Pancreas (tissue), 10 donors: ENCODE measurements around the gene ZNF527. TPM values are rescaled to one million over a fixed set of nuclear protein-coding genes. Genes with fewer than 3 reads are reported as not detected.
A peak's percentile ranks its signal among the peaks of the same experiment; 100 is the strongest.

ENCODE experiments used
- ATAC-seq, 4 donors: fragments of 200-7000 bp; cut with Tn5 transposase; one replicate each; pipeline versions ENCODE4 v1.8.0 to v1.9.1; 2020; ENCODE audit warnings: mild to moderate bottlenecking in 4 of 4, moderate library complexity in 4 of 4
- DNase-seq, 6 donors: peaks; one replicate each; pipeline ENCODE4 v3.0.0-alpha.2; 2020
- FAIRE-seq: peaks from 2 replicates; lab custom pipeline; 2012; peaks lifted over from hg19 to GRCh38; lab: Jason Lieb, UNC
- H3K27ac ChIP-seq, 4 donors: fragments of 200-600 bp; sonication (generic); 1 replicate in 3 of 4; 2 replicates in 1 of 4; pipeline versions ENCODE4 v1.5.0 to v1.8.0; 2020
- H3K27me3 ChIP-seq, 4 donors: fragments of 200-600 bp; one replicate each; pipeline ENCODE4 v1.8.0; 2021
- H3K36me3 ChIP-seq, 3 donors: fragments of 200-600 bp; sonication (generic) in 1 of 3; one replicate each; pipeline versions ENCODE4 v1.5.0 to v1.8.0; 2020 to 2021
- H3K4me1 ChIP-seq, 3 donors: fragments of 200-600 bp; one replicate each; pipeline ENCODE4 v1.8.0; 2021
- H3K4me3 ChIP-seq, 4 donors: fragments of 200-600 bp; sonication (generic) in 2 of 4; one replicate each; pipeline versions ENCODE4 v1.5.0 to v1.8.0; 2020 to 2021
- H3K9me3 ChIP-seq, 4 donors: fragments of 200-600 bp; one replicate each; pipeline ENCODE4 v1.8.0; 2021
- CTCF ChIP-seq, 4 donors: fragments of 200-600 bp; sonication (generic) in 3 of 4; IDR thresholded peaks; one replicate each; pipeline versions ENCODE4 v1.5.0 to v1.8.0; 2021; ENCODE audit warnings: antibody characterized with exemption in 4 of 4
- WGBS, 2 donors: extraction: QIAGEN DNeasy Blood & Tissue Kit; methylation state at CpG; one replicate each; pipeline ENCODE4 v1.1.7; 2013; 5-methylcytosine and 5-hydroxymethylcytosine counted together
- intact Hi-C, 3 donors: fragments of 100-400 bp; cut with DNase I; formaldehyde crosslinking; loops; one replicate each; pipeline versions ENCODE4 v1.11.1 to v1.14.2; 2022
- polyA plus RNA-seq, 2 donors: library from polyadenylated mRNA; stranded (reverse); fragments of 200-250 nt; gene quantifications; one replicate each; pipeline ENCODE4 v1.2.3, GENCODE V29; 2013
- total RNA-seq, 6 donors: library from RNA; stranded (reverse); fragmentation: NEBNext Ultra II Directional in 4 of 6; extraction: Animal tissue kit (Norgen Biotek cat#: 25700) in 4 of 6; gene quantifications; one replicate each; pipeline versions ENCODE4 v1.2.1 to v1.2.4, GENCODE V29; 2021 to 2023
- donor health status: healthy with polysubstance abuse.
- donor health status: DM: no; HTN: no; CAD: no; lungs with moderate emphysema.
- donor health status: DM: no; HTN: no; CAD: no.
- donor health status: control.
- donor health status: control.
- donor health status: Bipolar disorder and iron deficiency.
- donor health status: DM: yes; HTN: yes; CAD: no.
- donor health status: DM: no; HTN: no; CAD: no.
- donor health status: DM: no; HTN: no; CAD: no.
- donor health status: DM: yes; HTN: yes; CAD: no.

The ZNF527 gene
- total and polyA plus RNA-seq, 8 donors: 1.0 to 5.1 (median 2.6) TPM

DNA sequence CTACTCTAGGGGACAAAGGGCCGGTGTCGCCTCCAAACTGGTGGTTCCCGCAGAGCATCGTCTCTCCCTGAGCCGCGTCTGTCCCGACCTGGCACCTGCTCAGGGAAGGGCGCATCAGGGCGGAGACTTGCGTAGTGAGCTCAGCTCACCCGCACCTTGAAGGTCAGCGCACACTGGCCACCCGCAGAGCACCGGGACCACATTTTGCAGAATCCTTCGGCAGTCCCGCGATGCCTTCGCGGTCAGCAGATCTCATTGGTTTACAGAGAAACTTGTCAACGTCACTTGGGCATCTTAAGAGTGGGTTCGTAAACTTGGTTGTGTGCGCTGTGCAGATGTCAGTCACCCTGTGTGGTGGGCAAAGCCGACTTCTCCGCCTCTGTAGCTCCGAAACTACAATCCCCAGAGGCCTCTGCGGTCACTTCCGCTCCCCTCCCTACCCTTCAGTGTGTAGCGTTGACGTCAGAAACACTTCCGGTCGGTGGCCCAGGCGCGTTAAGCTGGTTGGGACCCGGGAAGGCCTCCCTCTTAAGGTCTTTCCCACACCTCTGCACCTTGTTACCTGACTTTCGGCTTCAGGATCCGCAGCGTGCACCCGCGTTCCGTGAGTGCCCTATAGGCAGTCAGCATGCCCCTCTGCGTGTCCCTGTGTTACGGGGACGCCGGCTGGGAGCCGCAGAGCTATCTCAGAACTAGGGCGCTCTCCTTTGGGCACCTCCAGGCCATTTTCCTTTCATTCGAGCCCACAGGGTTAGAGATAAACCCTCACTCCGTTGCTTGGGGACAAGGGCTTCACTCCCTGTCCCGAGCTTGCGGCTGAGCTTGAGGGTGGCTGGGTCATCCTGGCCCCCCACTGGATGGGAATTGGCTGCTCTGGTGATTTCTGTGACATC is 36.5 kb upstream of the ZNF527 start:
- Histone ChIP-seq H3K27me3 (no peaks in the 10 kb centered on the region), H3K4me3 (peak overlapping the region; percentile 64 to 79 (median 75)), H3K4me1 (peaks cover 0 to 6% (median 4%) of the 10 kb centered on the region in 3 donors), H3K36me3 (peaks cover 0 to 4% (median 0%) of the 10 kb centered on the region in 3 donors), H3K9me3 (no peaks in the 10 kb centered on the region), H3K27ac (peak overlapping the region; percentile 48 to 76 (median 60))
- 3% methylated on average over 50 of the region's 50 CpGs for WGBS, 2 donors
- ATAC-seq (peak; percentile 99 to 100 (median 100)), DNase-seq (peak; percentile 87 to 93 (median 88)), FAIRE-seq (no peak)
- intact Hi-C loops: no loop called here
- TF ChIP-seq CTCF (IDR thresholded peaks at IDR 0.05): no peak

DNA sequence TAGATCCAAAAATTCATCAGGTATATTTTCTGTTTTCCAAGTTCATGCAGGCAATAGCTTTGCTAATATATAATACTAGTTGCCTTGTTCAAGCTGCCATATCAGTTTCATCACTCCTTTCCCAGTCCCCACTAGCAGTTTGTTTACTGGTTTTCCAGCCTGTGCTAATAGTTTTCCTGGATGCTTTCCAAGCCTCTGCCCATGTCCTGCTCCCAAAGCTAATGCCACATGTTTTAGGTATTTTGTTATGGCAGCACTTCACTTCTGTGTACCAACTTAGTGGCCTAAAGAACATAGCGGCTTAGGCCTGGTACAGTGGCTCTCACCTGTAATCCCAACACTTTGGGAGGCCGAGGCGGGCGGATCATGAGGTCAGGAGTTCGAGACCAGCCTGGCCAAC is 28.1 kb upstream of the ZNF527 start:
- H3K9me3 ChIP-seq: no peaks in the 10 kb centered on the region
- peaks cover 0 to 6% (median 0%) of the 10 kb centered on the region in 3 donors for H3K4me1 ChIP-seq
- intact Hi-C loops: no loop called here
- H3K4me3 ChIP-seq: no peak overlapping the region
- peaks cover 0 to 9% (median 4%) of the 10 kb centered on the region in 3 donors for H3K36me3 ChIP-seq
- H3K27ac ChIP-seq: no peak overlapping the region
- no peak for ATAC-seq
- no peaks in the 10 kb centered on the region for H3K27me3 ChIP-seq
- TF ChIP-seq CTCF (IDR thresholded peaks at IDR 0.05): no peak
- DNase-seq: no peak
- 94 to 95% methylated on average over 4 to 5 of the region's 5 CpGs for WGBS, 2 donors
- FAIRE-seq: no peak

DNA sequence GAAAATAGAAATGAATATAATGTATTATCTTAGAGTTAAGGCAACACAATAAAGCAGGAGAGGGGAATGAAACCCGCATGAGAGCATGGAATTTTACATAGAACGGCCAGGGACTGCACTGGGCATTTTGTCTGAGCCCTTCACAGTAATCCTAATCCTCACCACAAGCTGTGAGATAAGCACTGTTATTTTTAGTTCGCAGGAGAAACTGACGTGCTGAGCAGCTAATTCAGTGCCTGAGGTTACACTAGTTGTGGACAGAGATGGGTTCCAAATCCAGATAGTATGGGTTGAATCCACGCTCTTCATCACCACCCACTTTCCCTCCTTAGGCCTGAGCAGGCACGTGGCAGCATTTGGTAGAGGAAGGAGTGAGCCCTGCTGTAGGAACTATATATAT is 24.8 kb upstream of the ZNF527 start:
- no peak for FAIRE-seq
- Histone ChIP-seq H3K27me3 (no peaks in the 10 kb centered on the region), H3K36me3 (peaks cover 0 to 13% (median 12%) of the 10 kb centered on the region in 3 donors), H3K4me3 (no peak overlapping the region), H3K9me3 (no peaks in the 10 kb centered on the region), H3K4me1 (no peaks in the 10 kb centered on the region), H3K27ac (no peak overlapping the region)
- no peak for ATAC-seq
- no peak for TF ChIP-seq CTCF (IDR thresholded peaks at IDR 0.05)
- no peak for DNase-seq
- intact Hi-C loops: no loop called here
- 86 to 93% methylated on average over 6 of the region's 6 CpGs for WGBS, 2 donors

DNA sequence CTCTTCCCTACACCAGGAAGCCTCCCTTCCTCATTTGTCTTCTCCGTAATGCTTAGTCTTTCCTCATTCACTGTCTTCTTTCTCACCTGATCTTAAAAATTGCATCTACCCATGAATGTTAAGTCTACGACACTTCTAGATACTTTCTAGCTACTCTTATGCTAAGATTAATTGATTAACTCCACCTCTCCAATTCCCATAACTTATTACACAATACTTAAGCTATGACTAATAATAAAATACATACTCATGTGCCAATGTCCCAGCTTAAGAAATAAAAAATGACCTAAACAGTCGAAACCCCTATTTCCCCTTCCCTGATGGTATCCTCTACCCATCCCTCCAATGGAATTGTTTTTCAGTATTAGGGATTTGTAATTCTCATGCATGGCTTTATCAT is 22.8 kb upstream of the ZNF527 start:
- Histone ChIP-seq H3K36me3 (peaks cover 0 to 16% (median 13%) of the 10 kb centered on the region in 3 donors), H3K27me3 (no peaks in the 10 kb centered on the region), H3K9me3 (no peaks in the 10 kb centered on the region), H3K27ac (no peak overlapping the region), H3K4me1 (no peaks in the 10 kb centered on the region), H3K4me3 (no peak overlapping the region)
- intact Hi-C loops: no loop called here
- FAIRE-seq: no peak
- DNase-seq: no peak
- 94 to 95% methylated on average over 3 of the region's 3 CpGs for WGBS, 2 donors
- no peak for ATAC-seq
- no peak for TF ChIP-seq CTCF (IDR thresholded peaks at IDR 0.05)

DNA sequence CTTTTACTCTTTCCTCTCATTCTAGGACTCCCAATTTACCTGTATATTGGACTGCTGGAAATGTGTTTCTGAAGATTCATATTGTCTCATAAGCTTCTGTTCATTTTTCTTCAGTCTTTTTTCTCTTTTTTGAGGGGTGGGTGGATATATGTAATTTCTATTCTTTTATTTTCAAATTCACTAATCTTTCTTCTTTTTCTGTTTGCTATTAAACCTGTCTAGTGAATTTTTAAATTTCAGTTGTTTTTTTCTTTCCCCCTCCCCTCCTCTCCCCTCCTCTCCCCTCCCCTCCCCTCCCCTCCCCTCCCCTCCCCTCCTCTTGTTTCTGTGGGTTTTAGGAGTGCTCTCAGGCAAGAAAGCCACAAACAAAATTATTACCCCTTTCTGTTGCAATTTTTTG is 16.9 kb upstream of the ZNF527 start:
- peaks cover 0 to 15% (median 15%) of the 10 kb centered on the region in 3 donors for H3K36me3 ChIP-seq
- H3K4me1 ChIP-seq: no peaks in the 10 kb centered on the region
- no peaks in the 10 kb centered on the region for H3K9me3 ChIP-seq
- DNase-seq (no peak), FAIRE-seq (no peak), ATAC-seq (no peak)
- no peak overlapping the region for H3K27ac ChIP-seq
- TF ChIP-seq CTCF (IDR thresholded peaks at IDR 0.05): no peak
- H3K27me3 ChIP-seq: no peaks in the 10 kb centered on the region
- H3K4me3 ChIP-seq: no peak overlapping the region
- intact Hi-C loops: no loop called here
